T-helper 22 cell (primary cell): ENCODE data around the gene DENND1A.
A peak's percentile ranks its signal among the peaks of the same experiment; 100 is the strongest.

Experiments
- DNase-seq: peaks from one replicate; pipeline ENCODE4 v3.0.0-alpha.2; 2020; ENCODE audit warnings: low read depth

DENND1A gene

DNA sequence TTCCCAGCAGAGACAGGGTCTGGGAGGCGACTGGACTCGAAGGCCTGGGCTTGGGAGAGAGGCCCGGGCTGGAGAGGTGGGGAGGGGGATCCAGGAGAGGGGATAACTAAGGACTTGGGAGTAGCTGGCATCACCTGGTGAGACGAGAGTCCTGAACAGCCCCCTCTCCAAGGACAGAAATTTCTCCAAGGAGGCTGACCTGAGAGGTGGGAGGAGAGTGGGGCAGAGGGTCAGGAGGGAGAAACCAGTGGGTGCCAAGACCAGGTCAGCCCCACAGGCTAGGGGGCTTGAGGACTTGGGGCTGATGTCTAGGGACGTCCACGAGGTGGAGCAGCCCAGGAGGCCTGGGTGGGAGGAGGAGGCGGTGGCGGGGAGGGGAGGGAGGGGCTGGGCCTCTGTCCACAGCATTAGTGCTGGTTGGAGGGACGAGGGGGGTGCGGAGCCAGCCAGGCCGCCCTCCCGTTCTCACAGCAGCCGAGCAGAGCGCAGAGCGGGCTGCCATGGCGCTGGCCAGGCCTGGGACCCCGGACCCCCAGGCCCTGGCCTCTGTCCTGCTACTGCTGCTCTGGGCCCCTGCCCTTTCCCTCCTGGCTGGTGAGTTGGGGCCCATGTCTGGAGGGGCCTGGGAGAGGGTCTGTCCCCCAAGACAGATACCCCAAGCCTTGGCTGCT lies 574.0 kb downstream of the DENND1A start, which contains the start of gene CRB2:
Gene CRB2 (plus strand): TSS at position 437 of the 671 bp plus-strand sequence. CDS start 64 bp downstream, at position 501.
- no peak for DNase-seq

DNA sequence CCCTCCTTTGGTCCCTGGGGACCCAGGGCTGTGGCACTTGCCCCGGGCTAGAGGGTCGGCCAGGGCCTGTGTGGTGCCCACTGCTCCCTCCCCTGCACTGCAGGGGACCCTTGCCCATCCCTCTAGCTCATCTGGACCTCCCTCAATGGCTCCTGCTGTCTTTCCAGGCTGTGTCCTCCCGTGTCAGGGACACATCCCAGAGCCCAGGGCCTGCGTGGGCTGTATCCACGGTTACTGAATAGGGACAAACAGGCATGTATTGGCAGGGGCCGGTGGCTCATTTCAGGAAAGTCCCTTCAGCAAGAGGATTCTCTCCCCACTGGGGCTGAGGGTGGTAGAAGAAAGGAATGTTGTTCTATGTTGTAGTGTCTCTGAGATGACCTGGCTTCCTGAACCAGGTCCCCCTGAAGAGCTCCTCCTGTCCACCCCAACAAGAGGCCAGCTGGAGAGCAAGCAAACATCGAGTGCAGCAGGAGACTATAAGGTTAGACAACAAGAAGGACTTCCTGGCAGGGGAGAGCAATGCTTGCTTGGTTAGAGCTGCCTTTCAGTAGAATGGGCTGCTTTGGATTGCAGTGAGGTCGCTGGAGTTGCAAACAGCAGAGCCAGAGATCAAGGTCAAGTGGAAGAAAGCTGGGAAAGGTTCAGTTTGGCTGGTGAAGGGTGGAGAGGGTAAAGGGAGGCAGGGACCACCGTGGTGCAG lies 575.0 kb downstream of the DENND1A start:
- no peak for DNase-seq

DNA sequence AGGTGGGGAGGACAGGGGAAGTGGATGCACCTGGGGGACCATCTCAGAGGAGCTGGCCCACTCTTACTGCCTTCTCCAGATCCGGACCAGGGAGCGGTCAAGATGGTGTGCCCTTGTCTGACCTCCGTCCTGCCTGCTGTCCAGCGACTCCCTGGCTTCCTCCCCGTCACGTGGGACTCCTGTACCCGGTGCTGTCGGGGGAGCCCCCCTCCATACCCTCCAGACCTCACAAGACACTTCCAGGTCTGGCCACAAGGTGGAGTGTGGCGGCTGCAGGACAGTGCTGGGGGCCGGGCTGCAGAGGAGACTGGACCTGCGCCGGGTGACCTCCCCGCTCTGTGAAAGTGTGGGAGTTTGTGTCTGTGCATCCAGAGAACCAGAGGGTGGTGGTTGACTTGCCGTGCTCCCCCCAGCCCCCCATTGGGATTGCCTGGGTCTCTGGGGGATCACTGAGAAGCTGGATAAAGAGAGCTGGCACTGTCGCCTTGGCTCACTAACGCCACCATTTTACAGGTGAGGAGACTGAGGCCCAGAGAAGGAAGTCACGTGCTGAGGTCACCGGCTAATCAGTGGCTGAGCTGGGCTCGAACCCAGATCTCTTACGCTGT lies 575.8 kb downstream of the DENND1A start:
- no peak for DNase-seq

DNA sequence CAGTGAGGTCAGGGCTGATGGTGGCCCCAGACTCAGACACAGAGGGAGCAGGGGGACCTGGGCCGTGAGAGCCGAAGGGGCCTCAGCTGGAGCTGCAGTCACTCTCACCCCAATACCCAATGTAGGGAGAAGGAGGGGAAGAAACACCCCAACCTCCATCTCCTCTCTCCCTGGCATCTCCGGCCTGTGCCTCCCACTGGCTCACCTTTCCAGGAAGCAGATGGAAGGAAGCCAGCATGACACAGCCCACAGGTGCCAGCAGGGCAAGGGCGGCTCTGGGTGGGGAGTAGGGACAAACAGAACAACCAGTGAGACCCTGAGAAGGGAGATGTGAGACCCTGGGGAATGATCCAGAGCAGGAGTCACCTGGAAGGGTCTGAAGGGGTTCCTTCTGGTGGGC lies 576.9 kb downstream of the DENND1A start:
- DNase-seq, result no peak

DNA sequence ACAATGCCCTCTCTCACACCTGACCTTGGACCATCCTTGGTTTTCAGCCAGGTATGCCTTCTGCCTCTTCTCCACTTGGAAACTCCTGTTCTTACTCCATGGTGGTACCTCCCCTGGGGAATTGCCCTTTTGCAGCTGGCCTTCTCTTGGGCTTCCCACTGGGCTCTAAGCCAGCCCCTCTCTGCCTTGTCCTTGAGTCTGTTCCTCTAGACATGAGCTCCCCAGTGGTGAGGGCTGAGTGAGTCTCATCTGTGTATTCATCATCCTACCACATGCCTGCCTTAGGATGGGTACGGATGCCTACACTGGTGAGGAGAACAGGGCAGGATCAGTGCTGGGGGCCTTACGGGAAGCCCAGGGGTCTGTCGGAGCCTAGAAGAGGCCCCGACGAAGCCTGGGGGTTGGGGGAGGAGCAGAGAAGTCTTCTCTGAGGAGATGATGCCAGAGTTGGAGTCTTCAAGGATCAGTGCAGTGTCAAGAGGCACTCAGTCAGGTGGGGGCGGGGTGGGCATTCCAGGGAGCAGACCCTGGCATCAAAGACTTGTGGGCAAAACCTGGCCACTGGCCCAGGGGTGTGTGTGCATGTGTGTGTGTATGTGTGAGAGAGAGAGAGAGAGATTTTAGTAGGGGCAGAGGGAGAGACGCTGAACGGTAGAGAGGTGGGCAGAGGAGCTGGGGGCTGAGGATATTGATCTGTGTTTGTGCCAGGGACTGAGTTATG lies 579.2 kb downstream of the DENND1A start:
- no peak for DNase-seq

DNA sequence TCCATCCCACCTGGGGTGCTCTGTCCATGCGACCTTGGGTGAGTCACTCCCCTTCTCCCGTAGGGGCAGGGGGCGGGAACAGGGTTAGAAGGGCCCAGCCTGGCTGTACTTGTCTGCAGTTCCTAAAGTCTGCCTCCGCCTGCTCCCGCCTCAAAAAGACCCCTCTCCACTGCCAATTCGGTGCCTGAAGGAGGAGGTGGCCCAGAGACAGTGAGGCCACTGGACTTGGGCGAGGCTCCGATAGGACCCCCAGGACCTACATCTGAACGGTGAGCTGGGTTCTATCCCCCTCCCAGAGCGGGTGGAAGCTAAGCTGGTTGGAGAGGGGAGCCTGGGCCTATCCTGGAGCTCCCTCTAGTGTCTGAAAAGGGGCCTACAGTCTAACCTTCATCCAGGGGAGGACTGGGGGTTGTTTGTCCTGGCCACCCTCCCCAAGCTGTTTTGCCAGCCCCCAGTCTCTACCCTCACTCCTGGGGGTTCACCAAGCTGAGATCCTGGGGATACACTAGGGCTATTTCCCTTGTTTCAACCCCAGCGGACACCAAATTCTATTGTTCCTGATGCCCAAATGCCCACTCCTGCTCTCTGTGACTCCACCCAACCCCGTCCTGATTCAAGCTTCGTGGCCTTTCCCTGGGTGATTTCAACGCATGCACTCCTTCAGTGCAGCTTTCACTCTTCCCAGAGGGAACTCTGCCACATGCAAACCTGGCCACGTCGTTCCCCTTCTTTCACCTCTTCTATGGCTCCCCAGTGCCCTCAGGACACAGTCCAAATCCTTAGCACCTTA lies 580.0 kb downstream of the DENND1A start:
- peak; percentile 21 for DNase-seq

- no peak for DNase-seq
Measured at GRCh38 chr9:123349033-123349432, 580.9 kb downstream of the DENND1A start.

DNA sequence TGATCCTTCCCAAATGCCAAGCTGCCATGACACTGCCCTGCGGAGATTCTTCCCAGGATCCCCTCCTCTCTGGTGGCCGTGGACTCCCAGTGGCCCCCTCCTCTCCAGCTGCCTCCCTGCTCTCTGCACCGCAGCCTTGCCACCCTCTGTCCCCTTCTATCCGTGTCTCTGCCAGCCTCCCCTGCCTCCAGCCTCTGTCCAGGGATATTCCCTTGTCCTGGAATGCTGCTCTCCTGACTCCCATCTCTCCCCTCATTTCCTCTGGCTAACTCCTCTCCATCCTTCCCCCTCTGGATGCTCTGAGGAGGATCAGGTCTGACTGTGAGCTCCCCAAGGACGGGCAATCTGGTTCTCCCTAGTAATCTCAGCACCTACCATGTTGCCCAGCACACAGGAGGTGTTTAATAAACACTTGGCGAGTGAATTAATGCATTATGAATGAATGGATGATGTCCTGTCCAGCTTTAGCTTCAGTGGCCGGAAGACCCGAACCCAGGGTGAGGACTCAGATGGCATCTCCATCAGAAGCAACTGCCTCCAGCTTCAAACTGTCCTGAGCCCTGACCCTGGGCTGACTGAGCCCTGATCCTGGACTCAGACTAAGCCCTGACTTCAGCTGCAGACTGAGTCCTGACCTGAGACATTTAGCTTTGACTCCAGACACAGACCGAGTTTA lies 581.5 kb downstream of the DENND1A start:
- no peak for DNase-seq

- DNase-seq, result no peak
Measured at GRCh38 chr9:123347289-123348060, 582.5 kb downstream of the DENND1A start.

DNA sequence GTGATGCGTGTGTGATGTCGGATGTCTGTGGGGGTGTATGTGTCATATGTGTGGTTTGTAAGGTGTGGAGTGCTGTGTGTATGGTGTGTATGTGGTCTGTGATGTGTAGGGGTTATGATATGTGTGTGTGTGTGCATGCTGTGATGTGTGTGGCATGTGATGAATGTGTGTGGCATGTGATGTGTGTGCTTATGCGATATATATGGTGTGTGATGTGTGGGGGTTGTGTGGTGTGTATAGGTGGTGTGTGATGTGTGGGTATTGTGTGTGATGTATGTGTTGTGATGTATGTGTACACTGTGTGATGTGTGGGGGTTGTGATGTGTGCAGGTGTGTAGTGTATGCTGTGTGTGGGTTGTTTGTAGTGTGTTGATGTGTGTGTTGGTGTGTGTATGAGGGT lies 583.1 kb downstream of the DENND1A start:
- DNase-seq, result no peak

- no peak for DNase-seq
Measured at GRCh38 chr9:123346026-123346425, 583.9 kb downstream of the DENND1A start.

DNA sequence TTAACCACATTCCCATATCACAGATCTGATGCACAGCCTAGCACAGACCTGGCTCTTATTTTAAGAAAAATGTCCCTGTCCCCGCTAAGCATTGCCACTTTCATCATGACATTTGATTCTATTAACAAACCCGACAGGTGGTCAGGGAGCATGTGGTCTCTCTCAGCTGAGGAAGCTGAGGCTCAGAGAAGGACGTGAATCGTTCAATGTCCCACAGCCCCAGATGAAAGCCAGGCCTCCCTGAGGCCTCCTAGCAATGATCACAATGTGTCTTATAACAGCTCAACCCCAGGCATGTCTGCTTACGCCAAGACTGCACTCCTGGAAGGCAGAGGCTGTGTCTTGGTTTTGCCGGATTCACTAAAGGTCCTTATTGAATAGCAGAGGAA lies 584.4 kb downstream of the DENND1A start:
- no peak for DNase-seq

- DNase-seq, result no peak
Measured at GRCh38 chr9:123344192-123344949, 585.6 kb downstream of the DENND1A start.

DNA sequence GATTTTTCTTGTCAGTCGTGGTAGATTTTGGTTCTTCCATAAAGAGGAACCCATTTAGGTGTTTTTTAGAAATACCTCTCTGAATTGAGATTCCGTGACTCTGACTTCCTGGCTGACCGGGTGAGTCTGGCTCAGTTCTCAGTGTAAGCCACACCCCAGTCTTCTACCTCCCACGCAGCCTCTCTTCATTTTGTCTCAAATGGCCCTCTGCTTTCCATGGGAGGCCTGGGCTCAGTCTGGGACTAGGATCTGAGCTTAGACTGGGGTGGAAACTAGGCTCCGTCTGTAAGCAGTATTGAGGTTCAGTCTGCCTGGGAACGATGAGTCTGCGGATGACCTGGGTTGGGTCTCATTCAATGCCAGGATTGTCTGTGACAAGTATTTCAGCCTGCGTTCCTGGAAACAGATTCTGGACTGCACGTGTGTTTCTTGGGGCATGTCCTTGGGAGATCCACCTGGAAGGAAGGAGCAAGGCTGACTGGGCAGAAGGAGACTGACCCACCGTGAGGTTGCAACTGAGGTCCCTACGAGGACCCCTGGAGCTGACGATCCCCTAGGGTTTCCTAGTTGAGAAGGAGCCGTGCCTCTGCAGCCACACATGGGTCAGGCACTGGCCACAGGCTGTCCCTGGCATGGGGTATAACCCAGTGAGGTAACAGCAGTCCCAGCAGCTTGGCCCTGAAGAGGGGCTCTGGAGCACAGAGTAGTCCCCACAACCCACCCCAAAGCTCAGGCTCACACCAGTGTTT lies 586.3 kb downstream of the DENND1A start:
- no peak for DNase-seq

- no peak for DNase-seq
Measured at GRCh38 chr9:123342247-123342646, 587.7 kb downstream of the DENND1A start.

DNA sequence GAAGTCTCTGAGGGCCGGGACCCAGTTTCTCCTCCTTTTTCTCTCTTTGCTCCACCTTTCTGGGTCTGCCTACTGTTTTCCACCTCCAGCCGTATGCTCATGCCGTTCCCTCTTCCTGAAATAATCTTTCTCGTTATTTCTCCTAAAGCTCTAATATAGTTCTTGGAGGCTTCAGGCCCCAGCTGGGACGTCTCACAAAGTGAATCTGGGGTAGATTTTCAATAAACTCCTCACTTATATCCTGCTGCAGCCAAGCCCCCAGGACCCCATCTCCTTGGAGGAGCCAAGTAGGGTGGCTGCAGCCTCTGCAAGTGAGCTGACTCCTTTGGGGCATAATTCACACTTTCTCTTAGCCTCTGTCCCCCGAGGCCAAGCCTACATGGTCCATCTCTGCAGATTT lies 588.1 kb downstream of the DENND1A start:
- no peak for DNase-seq

GRCh38 chr9:123339666-123340510 lies 590.0 kb downstream of the DENND1A start:
- no peak for DNase-seq
